ENCODE measurements around the gene SEC16A. TPM values are rescaled to one million over a fixed set of nuclear protein-coding genes. Genes with fewer than 3 reads are reported as not detected.

The SEC16A gene
- total RNA-seq, 4 donors from 2014 or later, result 35.5 to 71.0 (median 50.5) TPM

DNA sequence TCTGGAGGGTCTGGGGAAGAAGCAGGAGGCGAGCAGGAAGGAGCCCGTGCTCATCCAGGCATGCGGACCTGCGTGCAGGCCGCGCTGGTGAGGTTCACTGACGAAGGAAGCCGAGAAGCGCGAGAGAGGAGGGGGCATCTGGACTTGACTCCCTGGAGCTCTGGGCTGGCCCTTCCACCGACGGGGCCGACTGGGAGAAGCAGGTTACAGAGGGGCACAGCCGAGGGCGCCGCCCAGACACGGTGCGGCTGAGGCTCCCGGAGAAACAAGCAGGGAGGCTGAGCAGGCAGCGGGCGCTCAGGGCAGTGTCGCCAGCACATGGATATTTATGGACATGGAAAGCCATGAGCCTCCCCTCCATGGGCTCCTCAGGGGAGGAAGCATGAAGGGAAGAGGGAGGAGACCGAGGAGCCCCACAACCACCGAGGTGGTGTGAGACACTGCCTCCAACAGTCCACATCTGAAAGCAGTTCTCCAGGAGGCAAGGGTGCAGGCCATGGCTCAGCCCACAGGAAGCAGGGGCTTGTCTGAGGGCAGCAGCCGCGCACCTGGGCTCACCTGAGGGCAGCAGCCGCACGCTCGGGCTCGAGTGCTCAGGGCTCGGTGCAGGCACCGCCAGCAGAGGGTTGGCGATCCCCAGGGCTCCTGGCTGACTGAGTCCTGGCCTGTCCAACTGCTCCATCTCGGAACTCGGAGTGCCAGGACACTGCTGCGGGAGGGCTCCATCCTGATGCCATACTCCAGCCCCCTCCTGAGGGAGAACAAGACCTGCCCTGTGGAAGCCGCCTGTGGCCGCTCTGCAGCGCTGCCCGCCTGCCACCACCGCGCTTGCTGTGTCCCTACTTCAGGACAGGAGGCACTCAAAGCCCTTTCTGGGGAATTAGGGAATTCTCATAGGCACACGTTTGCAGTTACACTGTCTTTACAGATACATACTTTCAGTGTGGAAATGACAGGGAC, 27.5 kb downstream of the SEC16A start:
- Histone ChIP-seq H3K4me1 (no peaks in the 10 kb centered on the region), H3K9me3 (no peaks in the 10 kb centered on the region), H3K4me3 (no peak overlapping the region), H3K36me3 (peaks cover 0 to 98% of the 10 kb centered on the region in 2 donors), H3K27me3 (no peaks in the 10 kb centered on the region), H3K27ac (no peak overlapping the region)
- WGBS, 2 donors (ENCODE audit: low coverage in 1 of 2), result 70 to 89% methylated on average over 4 to 13 of the region's 43 CpGs
- no peak for ATAC-seq
- TF ChIP-seq POLR2AphosphoS5 (IDR thresholded peaks at IDR 0.05) (no peak), EP300 (IDR thresholded peaks at IDR 0.05) (no peak), POLR2A (IDR thresholded peaks at IDR 0.05) (no peak)
- TF ChIP-seq, protein P1, sequence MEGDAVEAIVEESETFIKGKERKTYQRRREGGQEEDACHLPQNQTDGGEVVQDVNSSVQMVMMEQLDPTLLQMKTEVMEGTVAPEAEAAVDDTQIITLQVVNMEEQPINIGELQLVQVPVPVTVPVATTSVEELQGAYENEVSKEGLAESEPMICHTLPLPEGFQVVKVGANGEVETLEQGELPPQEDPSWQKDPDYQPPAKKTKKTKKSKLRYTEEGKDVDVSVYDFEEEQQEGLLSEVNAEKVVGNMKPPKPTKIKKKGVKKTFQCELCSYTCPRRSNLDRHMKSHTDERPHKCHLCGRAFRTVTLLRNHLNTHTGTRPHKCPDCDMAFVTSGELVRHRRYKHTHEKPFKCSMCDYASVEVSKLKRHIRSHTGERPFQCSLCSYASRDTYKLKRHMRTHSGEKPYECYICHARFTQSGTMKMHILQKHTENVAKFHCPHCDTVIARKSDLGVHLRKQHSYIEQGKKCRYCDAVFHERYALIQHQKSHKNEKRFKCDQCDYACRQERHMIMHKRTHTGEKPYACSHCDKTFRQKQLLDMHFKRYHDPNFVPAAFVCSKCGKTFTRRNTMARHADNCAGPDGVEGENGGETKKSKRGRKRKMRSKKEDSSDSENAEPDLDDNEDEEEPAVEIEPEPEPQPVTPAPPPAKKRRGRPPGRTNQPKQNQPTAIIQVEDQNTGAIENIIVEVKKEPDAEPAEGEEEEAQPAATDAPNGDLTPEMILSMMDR (IDR thresholded peaks at IDR 0.05), result no peak

DNA sequence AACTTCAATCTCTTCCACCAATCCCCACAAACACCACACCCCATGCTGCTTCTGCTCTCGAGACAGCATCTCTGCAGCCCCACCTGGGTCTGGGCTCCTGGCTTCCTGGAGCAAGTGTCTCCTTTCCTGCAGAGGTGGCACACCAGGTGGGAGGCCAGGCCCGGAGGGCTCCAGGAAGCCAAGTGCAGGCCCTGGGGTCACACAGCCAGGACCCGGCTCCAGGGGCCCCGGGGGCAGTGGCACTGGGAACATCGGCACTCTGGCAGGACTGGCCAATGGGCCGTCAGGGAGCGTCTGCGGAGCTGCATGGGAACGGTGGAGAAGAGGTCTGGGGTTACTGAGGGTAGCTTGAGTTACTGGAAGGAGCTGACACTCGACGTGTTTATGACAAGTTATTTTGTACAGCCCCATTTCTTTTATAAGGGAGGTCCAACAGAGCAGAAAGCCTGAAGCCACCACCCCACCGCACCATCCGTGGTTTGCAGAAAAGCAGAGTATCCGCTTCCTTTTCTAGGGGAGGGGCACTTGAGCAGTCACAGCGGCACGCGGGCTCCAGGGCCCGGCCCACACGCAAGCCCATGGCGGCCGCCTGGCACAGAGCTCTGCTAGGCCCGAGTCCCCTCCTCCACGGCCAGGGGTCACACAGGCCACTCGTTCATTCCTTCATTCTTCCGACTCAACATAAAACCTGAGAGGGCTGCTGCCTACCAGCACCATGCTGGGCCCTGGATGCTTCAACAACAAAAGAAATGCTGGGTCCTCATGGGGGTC, 28.6 kb downstream of the SEC16A start:
- WGBS, 2 donors (ENCODE audit: low coverage in 1 of 2), result 80% methylated on average over 2 of the region's 25 CpGs; no CpG with 5 or more reads in 1 of the 2 donors
- TF ChIP-seq POLR2AphosphoS5 (IDR thresholded peaks at IDR 0.05), result no peak
- TF ChIP-seq EP300 (IDR thresholded peaks at IDR 0.05), result no peak
- no peak for TF ChIP-seq POLR2A (IDR thresholded peaks at IDR 0.05)
- TF ChIP-seq, protein P1 (IDR thresholded peaks at IDR 0.05), result no peak
- H3K27me3 ChIP-seq, result no peaks in the 10 kb centered on the region
- no peak overlapping the region for H3K4me3 ChIP-seq
- no peaks in the 10 kb centered on the region for H3K4me1 ChIP-seq
- H3K27ac ChIP-seq, result no peak overlapping the region
- no peak for ATAC-seq
- no peaks in the 10 kb centered on the region for H3K9me3 ChIP-seq
- H3K36me3 ChIP-seq, result peaks cover 0 to 98% of the 10 kb centered on the region in 2 donors

DNA sequence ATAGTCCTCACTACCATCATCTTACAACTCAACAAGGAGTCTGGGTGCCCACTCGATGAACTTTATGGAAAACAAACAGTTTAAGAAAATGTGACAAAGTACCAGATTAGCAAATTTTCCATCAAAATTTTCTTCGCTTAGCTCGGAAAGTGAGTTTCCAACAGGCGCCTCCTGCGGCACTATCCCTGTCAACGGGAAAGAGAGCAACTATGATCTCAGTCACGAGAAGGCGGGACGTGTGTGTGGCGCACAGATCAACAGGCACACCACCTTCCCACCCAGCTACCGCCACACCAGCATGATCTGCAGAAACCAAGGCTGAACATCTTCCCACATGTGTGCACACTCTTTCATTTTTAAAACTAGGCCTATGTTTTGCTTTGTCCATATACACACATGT, 29.5 kb downstream of the SEC16A start:
- no peak overlapping the region for H3K4me3 ChIP-seq
- H3K27me3 ChIP-seq, result no peaks in the 10 kb centered on the region
- no peak for ATAC-seq
- 88 to 93% methylated on average over 7 to 10 of the region's 11 CpGs for WGBS, 2 donors (ENCODE audit: low coverage in 1 of 2)
- H3K36me3 ChIP-seq, result peaks cover 0 to 98% of the 10 kb centered on the region in 2 donors
- no peak overlapping the region for H3K27ac ChIP-seq
- no peak for TF ChIP-seq POLR2A (IDR thresholded peaks at IDR 0.05)
- TF ChIP-seq, protein P1 (IDR thresholded peaks at IDR 0.05), result no peak
- TF ChIP-seq POLR2AphosphoS5 (IDR thresholded peaks at IDR 0.05), result no peak
- TF ChIP-seq EP300 (IDR thresholded peaks at IDR 0.05), result no peak
- H3K4me1 ChIP-seq, result no peaks in the 10 kb centered on the region
- no peaks in the 10 kb centered on the region for H3K9me3 ChIP-seq

DNA sequence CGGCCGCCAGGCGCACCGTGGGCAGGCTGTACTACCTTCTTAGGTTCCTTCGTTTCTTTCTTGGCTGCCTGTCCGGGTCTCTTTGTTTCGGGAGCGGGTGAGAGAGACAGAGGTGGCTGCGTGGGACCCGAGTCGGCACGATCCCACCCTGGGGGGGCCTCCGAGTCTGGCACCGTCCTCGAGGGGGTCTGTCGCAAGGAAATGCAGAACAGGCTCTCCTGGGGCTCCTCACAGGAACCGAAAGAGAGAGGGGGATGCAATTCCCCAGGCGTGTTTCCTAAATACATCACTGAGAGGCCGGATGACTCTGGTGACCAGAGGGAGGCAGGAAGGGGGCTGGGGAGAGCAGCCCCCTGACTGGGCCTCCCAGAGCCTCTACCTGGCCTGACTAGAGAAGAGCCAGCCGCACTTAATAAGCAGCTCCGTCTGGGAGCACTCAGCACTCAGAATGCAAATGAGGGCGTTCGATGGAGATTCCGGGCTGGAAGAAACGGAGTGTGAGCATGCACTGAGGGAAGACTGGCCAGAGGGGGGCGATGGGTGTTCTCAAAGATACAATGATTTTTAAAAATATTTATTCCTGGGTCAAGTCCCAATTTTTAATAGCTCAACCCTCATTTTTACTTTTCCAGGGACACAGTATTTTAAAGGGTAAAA, 31.5 kb downstream of the SEC16A start:
- TF ChIP-seq, protein P1 (IDR thresholded peaks at IDR 0.05), result no peak
- TF ChIP-seq POLR2AphosphoS5 (IDR thresholded peaks at IDR 0.05) (no peak), POLR2A (IDR thresholded peaks at IDR 0.05) (no peak), EP300 (IDR thresholded peaks at IDR 0.05) (no peak)
- H3K9me3 ChIP-seq, result no peaks in the 10 kb centered on the region
- ATAC-seq, result no peak
- 75 to 76% methylated on average over 6 to 15 of the region's 26 CpGs for WGBS, 2 donors (ENCODE audit: low coverage in 1 of 2)
- no peak overlapping the region for H3K4me3 ChIP-seq
- peaks cover 0 to 98% of the 10 kb centered on the region in 2 donors for H3K36me3 ChIP-seq
- H3K27me3 ChIP-seq, result no peaks in the 10 kb centered on the region
- H3K4me1 ChIP-seq, result no peaks in the 10 kb centered on the region
- H3K27ac ChIP-seq, result no peak overlapping the region
